HEK293 (cell line): Measurements from ENCODE around the gene CA11.

ENCODE experiments used
- CTCF ChIP-seq: fragments of 450-650 bp; formaldehyde crosslinking; IDR thresholded peaks from 2 replicates; pipeline ENCODE4 v1.5.1; 2016; ENCODE audit warnings: missing biosample characterization, missing genetic modification characterization
- PBX3 ChIP-seq: sonication (generic); formaldehyde crosslinking; IDR thresholded peaks from 2 replicates; pipeline ENCODE4 v1.8.1; 2022; ENCODE audit warnings: mild to moderate bottlenecking, moderate library complexity, missing genetic modification reagents

GRCh38 chr19:48660852-48661710 is 15.1 kb upstream of the CA11 start:
- TF ChIP-seq CTCF (no peak), PBX3 (CRISPR knock-in tag) (no peak)
